Mesothelial cell of epicardium (in vitro differentiated cells): ENCODE results near the gene CALHM3. TPM values are rescaled to one million over a fixed set of nuclear protein-coding genes. Genes with fewer than 3 reads are reported as not detected.

Experiments
- DNase-seq, 2 experiments: peaks; one replicate each; pipeline ENCODE4 v3.0.0; 2021; ENCODE audit warnings: low spot score in 2 of 2; ENCODE audit not compliant: unreplicated experiment in 2 of 2
- H3K27ac Mint-ChIP-seq: 2 replicates; pipeline ENCODE4 v1.8.0; 2021; ENCODE audit warnings: mixed read lengths
- H3K27me3 Mint-ChIP-seq: 2 replicates; pipeline ENCODE4 v1.8.0; 2021; ENCODE audit warnings: low read depth, mixed read lengths
- H3K36me3 Mint-ChIP-seq: 2 replicates; pipeline ENCODE4 v1.8.0; 2021; ENCODE audit warnings: mixed read lengths
- H3K4me1 Mint-ChIP-seq: 2 replicates; pipeline ENCODE4 v1.8.0; 2021; ENCODE audit warnings: mixed read lengths
- H3K4me3 Mint-ChIP-seq: 2 replicates; pipeline ENCODE4 v1.8.0; 2021; ENCODE audit warnings: mild to moderate bottlenecking, moderate library complexity, mixed read lengths
- H3K9me3 Mint-ChIP-seq: 2 replicates; pipeline ENCODE4 v1.8.0; 2021; ENCODE audit warnings: mixed read lengths
- CTCF ChIP-seq: fragments of 200-600 bp; sonication (generic); IDR thresholded peaks from one replicate; pipeline ENCODE4 v1.5.0; 2021; ENCODE audit warnings: antibody characterized with exemption; ENCODE audit not compliant: unreplicated experiment
- total RNA-seq: library from RNA; stranded (reverse); gene quantifications from 3 replicates; pipeline ENCODE4 v1.2.1, GENCODE V29; 2021

The CALHM3 gene
- total RNA-seq, 1 donor from 2014 or later, result not detected

GRCh38 chr10:103457896-103458583, 21.0 kb downstream of the CALHM3 start:
- Mint-ChIP-seq H3K9me3 (no peaks in the 10 kb centered on the region), H3K4me1 (peaks cover 2% of the 10 kb centered on the region), H3K27me3 (no peaks in the 10 kb centered on the region), H3K4me3 (no peak overlapping the region), H3K27ac (no peak overlapping the region), H3K36me3 (no peaks in the 10 kb centered on the region)
- no peak for TF ChIP-seq CTCF
- DNase-seq, result no peak

GRCh38 chr10:103457176-103457712, 21.8 kb downstream of the CALHM3 start:
- Mint-ChIP-seq H3K4me3 (no peak overlapping the region), H3K27me3 (no peaks in the 10 kb centered on the region), H3K36me3 (no peaks in the 10 kb centered on the region), H3K4me1 (peaks cover 2% of the 10 kb centered on the region), H3K27ac (no peak overlapping the region), H3K9me3 (no peaks in the 10 kb centered on the region)
- no peak for DNase-seq
- TF ChIP-seq CTCF, result no peak

- Mint-ChIP-seq H3K27me3 (no peaks in the 10 kb centered on the region), H3K9me3 (no peaks in the 10 kb centered on the region)
- TF ChIP-seq CTCF, result no peak
Observed at GRCh38 chr10:103456074-103456660, 22.9 kb downstream of the CALHM3 start.

GRCh38 chr10:103455235-103455634, 23.8 kb downstream of the CALHM3 start:
- Mint-ChIP-seq H3K4me3 (no peak overlapping the region), H3K27ac (no peak overlapping the region), H3K36me3 (no peaks in the 10 kb centered on the region), H3K27me3 (no peaks in the 10 kb centered on the region), H3K9me3 (no peaks in the 10 kb centered on the region), H3K4me1 (peaks cover 2% of the 10 kb centered on the region)
- DNase-seq, result no peak
- no peak for TF ChIP-seq CTCF

More at GRCh38 chr10:103456074-103456660, 22.9 kb downstream of the CALHM3 start:
- no peak for DNase-seq
- Mint-ChIP-seq H3K27ac (no peak overlapping the region), H3K36me3 (no peaks in the 10 kb centered on the region), H3K4me1 (peaks cover 2% of the 10 kb centered on the region), H3K4me3 (no peak overlapping the region)

DNA sequence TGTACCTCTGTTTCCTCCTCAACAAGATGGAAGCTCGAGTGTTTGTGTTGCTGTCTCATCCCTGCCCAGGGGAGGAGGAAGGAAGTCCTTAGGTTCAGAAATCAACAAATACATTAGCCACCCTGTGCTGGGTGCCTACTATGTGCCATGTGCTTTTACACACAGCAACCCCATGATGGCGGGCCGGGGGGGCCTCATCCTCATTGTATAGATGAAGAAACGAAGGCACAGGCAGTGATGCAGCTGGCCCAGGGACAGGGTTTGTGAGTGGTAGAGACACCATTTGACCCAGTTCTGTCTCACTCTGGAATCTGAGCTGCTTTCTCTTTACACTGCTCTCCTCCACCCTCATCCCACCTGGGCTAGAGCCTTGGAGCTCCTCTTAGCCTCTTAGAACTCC, 25.0 kb downstream of the CALHM3 start:
- H3K36me3 Mint-ChIP-seq, result peaks cover 10% of the 10 kb centered on the region
- H3K9me3 Mint-ChIP-seq, result no peaks in the 10 kb centered on the region
- no peak overlapping the region for H3K4me3 Mint-ChIP-seq
- peaks cover under 1% of the 10 kb centered on the region for H3K4me1 Mint-ChIP-seq
- no peaks in the 10 kb centered on the region for H3K27me3 Mint-ChIP-seq
- no peak for DNase-seq
- no peak for TF ChIP-seq CTCF
- no peak overlapping the region for H3K27ac Mint-ChIP-seq
